Activated naive CD4-positive, alpha-beta T cell treated with anti-CD3 and anti-CD28 coated beads, Interleukin-2, amount 50 U/mL, for 72 hours (primary cell): ENCODE data around the gene ZBTB40. TPM values are rescaled to one million over a fixed set of nuclear protein-coding genes. Genes with fewer than 3 reads are reported as not detected.

Experiments
- ATAC-seq, 2 donors: fragments of 150-1000 bp; cut with Tn5 transposase; 2 replicates each; pipeline ENCODE4 v1.10.0; 2021; ENCODE audit warnings: mild to moderate bottlenecking in 2 of 2, moderate library complexity in 2 of 2
- DNase-seq, 2 donors: peaks; one replicate each; pipeline ENCODE4 v3.0.0; 2021 to 2022; ENCODE audit warnings: low spot score in 2 of 2
- H3K27ac Mint-ChIP-seq, 2 donors: one replicate each; pipeline ENCODE4 v1.8.0; 2022; ENCODE audit warnings: mild to moderate bottlenecking in 2 of 2, mixed read lengths in 2 of 2
- H3K36me3 Mint-ChIP-seq, 2 donors: one replicate each; pipeline ENCODE4 v1.8.0; 2022; ENCODE audit warnings: mixed read lengths in 2 of 2
- H3K9me3 Mint-ChIP-seq, 2 donors: one replicate each; pipeline ENCODE4 v1.8.0; 2022; ENCODE audit warnings: mixed read lengths in 2 of 2
- total RNA-seq, 2 donors: library from RNA; stranded (reverse); gene quantifications; one replicate each; pipeline ENCODE4 v1.2.3, GENCODE V29; 2022

Gene ZBTB40
- total RNA-seq, 2 donors from 2014 or later: 15.9 to 16.3 TPM

DNA sequence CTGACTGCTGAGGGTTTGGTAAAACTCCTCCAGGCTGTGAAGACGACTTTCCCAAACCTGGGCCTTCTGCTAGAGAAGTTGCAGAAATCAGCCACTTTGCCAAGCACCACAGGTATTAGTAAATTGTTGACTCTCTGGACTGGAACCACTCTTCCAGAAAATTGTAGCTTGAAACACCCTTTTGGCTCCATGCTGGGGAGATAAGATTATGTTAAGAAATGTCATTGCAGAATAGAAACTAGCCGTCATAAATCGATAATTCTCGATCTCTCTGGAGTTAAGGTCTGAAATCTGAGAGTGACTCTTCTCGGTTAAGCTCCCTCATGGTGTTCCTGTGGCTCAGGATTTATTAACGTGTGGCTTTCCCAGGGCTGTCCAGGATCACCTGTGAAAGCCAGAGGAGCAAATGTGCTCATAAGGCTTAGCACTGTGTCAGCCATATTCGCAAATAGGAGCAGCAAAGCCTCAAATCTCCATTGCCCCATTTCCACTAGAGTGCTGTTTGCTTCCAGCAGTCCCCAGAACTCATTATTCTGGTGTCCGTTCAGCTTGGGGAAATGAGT is 54.6 kb downstream of the ZBTB40 start:
- H3K9me3 Mint-ChIP-seq: no peaks in the 10 kb centered on the region
- no peak for ATAC-seq
- peaks cover 0 to 9% of the 10 kb centered on the region in 2 donors for H3K36me3 Mint-ChIP-seq

GRCh38 chr1:22507587-22507986 is 55.9 kb downstream of the ZBTB40 start:
- H3K27ac Mint-ChIP-seq: no peak overlapping the region
- no peaks in the 10 kb centered on the region for H3K9me3 Mint-ChIP-seq
- ATAC-seq (no peak), DNase-seq (no peak)
- H3K36me3 Mint-ChIP-seq: peaks cover 0 to 12% of the 10 kb centered on the region in 2 donors

More for the DNA sequence above, 54.6 kb downstream of the ZBTB40 start:
- no peak overlapping the region for H3K27ac Mint-ChIP-seq
- no peak for DNase-seq

GRCh38 chr1:22508329-22508728 is 56.7 kb downstream of the ZBTB40 start:
- H3K9me3 Mint-ChIP-seq: no peaks in the 10 kb centered on the region
- DNase-seq: no peak
- no peak for ATAC-seq
- H3K36me3 Mint-ChIP-seq: peaks cover 0 to 12% of the 10 kb centered on the region in 2 donors
- H3K27ac Mint-ChIP-seq: no peak overlapping the region

GRCh38 chr1:22508991-22509390 is 57.3 kb downstream of the ZBTB40 start:
- Mint-ChIP-seq H3K27ac (no peak overlapping the region), H3K36me3 (peaks cover 0 to 12% of the 10 kb centered on the region in 2 donors), H3K9me3 (no peaks in the 10 kb centered on the region)
- DNase-seq: no peak
- ATAC-seq: no peak

GRCh38 chr1:22509815-22510214 is 58.2 kb downstream of the ZBTB40 start:
- no peak for DNase-seq
- no peak for ATAC-seq
- Mint-ChIP-seq H3K9me3 (no peaks in the 10 kb centered on the region), H3K36me3 (peaks cover 0 to 17% of the 10 kb centered on the region in 2 donors), H3K27ac (no peak overlapping the region)

- ATAC-seq (no peak), DNase-seq (no peak)
- no peaks in the 10 kb centered on the region for H3K9me3 Mint-ChIP-seq
- peaks cover 4 to 21% of the 10 kb centered on the region in 2 donors for H3K36me3 Mint-ChIP-seq
- H3K27ac Mint-ChIP-seq: no peak overlapping the region
Measured at GRCh38 chr1:22512873-22513272, 61.2 kb downstream of the ZBTB40 start.

- DNase-seq (no peak), ATAC-seq (no peak)
- no peak overlapping the region for H3K27ac Mint-ChIP-seq
- no peaks in the 10 kb centered on the region for H3K9me3 Mint-ChIP-seq
- peaks cover 6 to 22% of the 10 kb centered on the region in 2 donors for H3K36me3 Mint-ChIP-seq
Measured at GRCh38 chr1:22516906-22517571, 65.4 kb downstream of the ZBTB40 start.

DNA sequence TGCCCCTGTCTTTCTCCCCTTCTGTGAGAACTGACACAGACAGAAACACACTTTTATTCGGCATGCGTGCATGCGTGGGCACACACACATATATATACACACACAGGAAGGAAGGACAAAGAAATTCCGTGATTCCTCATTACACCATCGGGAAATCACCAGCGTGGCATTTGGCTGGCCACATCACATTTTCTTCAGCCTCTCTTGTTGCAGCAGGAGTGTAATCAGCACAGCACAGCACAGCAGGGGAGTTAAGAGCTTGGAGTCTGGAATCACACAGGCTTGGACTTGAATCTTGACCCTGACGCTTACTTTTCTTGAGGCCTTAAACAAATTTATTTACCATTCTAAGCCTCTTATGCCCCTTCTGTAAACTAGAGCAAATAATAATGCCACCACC is 66.3 kb downstream of the ZBTB40 start:
- DNase-seq (no peak), ATAC-seq (no peak)
- Mint-ChIP-seq H3K36me3 (peaks cover 6 to 22% of the 10 kb centered on the region in 2 donors), H3K27ac (no peak overlapping the region), H3K9me3 (no peaks in the 10 kb centered on the region)

- DNase-seq: no peak
- Mint-ChIP-seq H3K27ac (no peak overlapping the region), H3K36me3 (peaks cover 6 to 22% of the 10 kb centered on the region in 2 donors), H3K9me3 (no peaks in the 10 kb centered on the region)
- ATAC-seq: no peak
Measured at GRCh38 chr1:22518379-22518778, 66.7 kb downstream of the ZBTB40 start.

- ATAC-seq (no peak), DNase-seq (no peak)
- Mint-ChIP-seq H3K36me3 (peaks cover 11 to 17% of the 10 kb centered on the region in 2 donors), H3K9me3 (no peaks in the 10 kb centered on the region), H3K27ac (no peak overlapping the region)
Measured at GRCh38 chr1:22520871-22521270, 69.2 kb downstream of the ZBTB40 start.

GRCh38 chr1:22521692-22522091 is 70.0 kb downstream of the ZBTB40 start:
- peaks cover 11 to 17% of the 10 kb centered on the region in 2 donors for H3K36me3 Mint-ChIP-seq
- no peaks in the 10 kb centered on the region for H3K9me3 Mint-ChIP-seq
- ATAC-seq (no peak), DNase-seq (no peak)
- no peak overlapping the region for H3K27ac Mint-ChIP-seq

GRCh38 chr1:22522221-22522743 is 70.6 kb downstream of the ZBTB40 start:
- H3K27ac Mint-ChIP-seq: no peak overlapping the region
- ATAC-seq: no peak
- no peak for DNase-seq
- no peaks in the 10 kb centered on the region for H3K9me3 Mint-ChIP-seq
- peaks cover 11 to 16% of the 10 kb centered on the region in 2 donors for H3K36me3 Mint-ChIP-seq

DNA sequence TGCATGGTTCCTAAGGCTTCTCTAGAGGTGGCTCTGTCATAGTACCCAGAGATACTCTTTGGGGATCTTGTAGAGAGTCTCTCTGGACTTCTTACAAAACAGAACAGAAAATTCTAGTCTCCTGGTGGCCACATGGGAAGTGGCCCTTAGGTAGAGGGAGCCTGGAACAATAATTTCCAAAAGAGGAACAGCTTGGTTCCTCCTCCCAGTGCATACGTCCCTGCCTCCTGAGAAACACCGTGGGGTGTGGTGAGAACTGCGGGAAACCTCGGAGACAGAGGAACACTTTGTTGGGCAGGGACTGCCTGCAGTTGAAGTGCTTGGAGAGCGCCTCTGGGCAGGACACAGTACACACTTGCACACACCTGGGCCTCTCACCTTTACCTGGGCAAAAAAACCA is 72.8 kb downstream of the ZBTB40 start:
- no peak for ATAC-seq
- Mint-ChIP-seq H3K36me3 (peaks cover 5 to 9% of the 10 kb centered on the region in 2 donors), H3K27ac (no peak overlapping the region), H3K9me3 (no peaks in the 10 kb centered on the region)
- DNase-seq: no peak

GRCh38 chr1:22525211-22525610 is 73.6 kb downstream of the ZBTB40 start:
- DNase-seq (no peak), ATAC-seq (no peak)
- H3K27ac Mint-ChIP-seq: peak overlapping the region; percentile 18 to 81
- no peaks in the 10 kb centered on the region for H3K9me3 Mint-ChIP-seq
- peaks cover 5 to 7% of the 10 kb centered on the region in 2 donors for H3K36me3 Mint-ChIP-seq

GRCh38 chr1:22525646-22526045 is 74.0 kb downstream of the ZBTB40 start:
- ATAC-seq (no peak), DNase-seq (no peak)
- Mint-ChIP-seq H3K36me3 (peaks cover 4 to 5% of the 10 kb centered on the region in 2 donors), H3K27ac (peak overlapping the region; percentile 18 to 81), H3K9me3 (no peaks in the 10 kb centered on the region)

DNA sequence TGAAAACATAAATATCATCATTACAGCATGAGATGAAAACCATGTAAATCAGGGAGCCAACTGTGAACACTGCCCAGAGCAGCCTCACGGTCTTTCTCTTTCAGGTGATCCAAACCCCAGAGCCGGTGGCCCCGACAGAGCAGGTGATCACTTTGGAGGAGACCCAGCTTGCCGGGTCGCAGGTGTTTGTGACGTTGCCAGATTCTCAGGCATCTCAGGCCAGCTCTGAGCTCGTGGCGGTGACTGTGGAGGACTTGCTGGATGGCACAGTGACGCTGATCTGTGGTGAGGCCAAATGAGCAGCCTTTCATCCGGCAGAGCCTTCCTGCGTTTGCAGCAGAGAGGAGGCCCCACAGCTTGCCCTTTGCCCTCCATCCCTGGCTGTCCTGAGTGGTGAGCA is 74.4 kb downstream of the ZBTB40 start:
- Mint-ChIP-seq H3K36me3 (peaks cover 4 to 5% of the 10 kb centered on the region in 2 donors), H3K27ac (no peak overlapping the region), H3K9me3 (no peaks in the 10 kb centered on the region)
- no peak for ATAC-seq
- no peak for DNase-seq

DNA sequence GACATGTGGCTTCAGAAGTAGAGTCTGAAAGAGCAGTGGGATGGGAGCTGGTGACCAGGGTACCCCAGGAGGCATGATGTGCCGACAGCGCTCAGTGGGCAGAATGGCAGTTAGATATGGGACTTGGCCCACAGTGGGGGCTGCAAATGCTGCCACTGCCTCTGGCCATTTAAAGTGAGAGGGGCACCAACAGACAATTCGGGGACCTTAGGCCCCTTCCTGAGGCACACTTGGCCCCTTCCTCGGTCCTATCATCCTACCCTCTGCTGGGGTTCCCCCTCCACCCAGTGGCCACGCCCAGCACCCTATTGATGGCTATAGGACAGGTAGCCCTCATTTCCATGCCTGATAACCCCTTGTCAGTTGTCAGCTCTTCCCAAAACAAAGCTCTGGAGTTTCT is 75.0 kb downstream of the ZBTB40 start:
- Mint-ChIP-seq H3K36me3 (peaks cover 4 to 5% of the 10 kb centered on the region in 2 donors), H3K27ac (no peak overlapping the region), H3K9me3 (no peaks in the 10 kb centered on the region)
- ATAC-seq (no peak), DNase-seq (no peak)

DNA sequence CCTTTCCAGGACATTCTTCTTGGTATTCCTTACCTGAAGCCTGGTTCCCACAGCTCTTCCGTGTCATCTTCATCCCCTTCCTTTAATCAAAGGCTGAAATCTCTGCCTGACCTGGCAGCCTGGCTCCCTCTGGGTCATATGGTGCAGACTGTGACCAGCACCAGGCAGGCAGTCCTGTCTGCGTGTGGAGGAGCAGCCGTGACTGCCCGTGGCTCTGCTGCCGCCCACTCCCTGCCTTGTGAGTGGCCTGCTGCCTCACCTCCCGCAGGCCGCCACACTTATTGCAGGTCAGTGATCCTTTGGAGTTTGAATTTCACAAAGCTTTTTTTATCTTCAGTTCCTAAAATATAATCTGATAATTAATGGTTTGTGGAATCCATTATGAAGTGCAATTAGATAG is 75.5 kb downstream of the ZBTB40 start:
- Mint-ChIP-seq H3K36me3 (peaks cover 4 to 5% of the 10 kb centered on the region in 2 donors), H3K9me3 (no peaks in the 10 kb centered on the region), H3K27ac (no peak overlapping the region)
- ATAC-seq: no peak
- no peak for DNase-seq
